ENCODE results near the gene CFAP54. TPM values are rescaled to one million over a fixed set of nuclear protein-coding genes. Genes with fewer than 3 reads are reported as not detected.

Gene CFAP54
- total RNA-seq, 1 experiment from 2014 or later, result 0.09 TPM

DNA sequence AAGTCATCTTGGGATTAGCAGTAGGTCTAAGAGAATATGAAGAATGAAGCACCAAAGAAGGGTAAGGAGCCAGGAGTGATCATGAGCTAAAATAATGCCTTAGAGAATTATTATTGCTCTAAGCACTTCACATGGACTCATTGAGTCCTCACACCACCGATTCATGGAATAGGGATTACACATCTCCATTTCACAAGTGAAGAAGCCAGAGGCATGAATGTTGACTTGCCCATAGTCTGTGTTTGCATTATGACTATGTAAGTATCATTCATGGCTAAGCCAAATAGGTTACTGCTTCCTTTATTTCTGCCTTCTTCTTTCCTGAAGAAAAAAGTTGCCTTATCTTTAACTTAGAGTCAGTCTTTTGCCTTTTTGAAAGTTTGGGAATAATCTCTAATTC lies 318.4 kb downstream of the CFAP54 start (continued):
- TF ChIP-seq, protein P1, sequence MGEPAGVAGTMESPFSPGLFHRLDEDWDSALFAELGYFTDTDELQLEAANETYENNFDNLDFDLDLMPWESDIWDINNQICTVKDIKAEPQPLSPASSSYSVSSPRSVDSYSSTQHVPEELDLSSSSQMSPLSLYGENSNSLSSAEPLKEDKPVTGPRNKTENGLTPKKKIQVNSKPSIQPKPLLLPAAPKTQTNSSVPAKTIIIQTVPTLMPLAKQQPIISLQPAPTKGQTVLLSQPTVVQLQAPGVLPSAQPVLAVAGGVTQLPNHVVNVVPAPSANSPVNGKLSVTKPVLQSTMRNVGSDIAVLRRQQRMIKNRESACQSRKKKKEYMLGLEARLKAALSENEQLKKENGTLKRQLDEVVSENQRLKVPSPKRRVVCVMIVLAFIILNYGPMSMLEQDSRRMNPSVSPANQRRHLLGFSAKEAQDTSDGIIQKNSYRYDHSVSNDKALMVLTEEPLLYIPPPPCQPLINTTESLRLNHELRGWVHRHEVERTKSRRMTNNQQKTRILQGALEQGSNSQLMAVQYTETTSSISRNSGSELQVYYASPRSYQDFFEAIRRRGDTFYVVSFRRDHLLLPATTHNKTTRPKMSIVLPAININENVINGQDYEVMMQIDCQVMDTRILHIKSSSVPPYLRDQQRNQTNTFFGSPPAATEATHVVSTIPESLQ (CRISPR knock-in tag; IDR thresholded peaks at IDR 0.05), result no peak
- TF ChIP-seq FOXJ3 (CRISPR knock-in tag; IDR thresholded peaks at IDR 0.05; ENCODE audit: borderline replicate concordance) (no peak), SMAD4 (CRISPR knock-in tag; IDR thresholded peaks at IDR 0.05) (no peak), GRHL2 (CRISPR knock-in tag; IDR thresholded peaks at IDR 0.05; ENCODE audit: insufficient replicate concordance, severe bottlenecking) (no peak), PRRX2 (CRISPR knock-in tag; IDR thresholded peaks at IDR 0.05) (no peak), ERG (CRISPR knock-in tag; IDR thresholded peaks at IDR 0.05) (no peak), ZBTB43 (CRISPR knock-in tag; IDR thresholded peaks at IDR 0.05) (no peak), HMGA2 (CRISPR knock-in tag; IDR thresholded peaks at IDR 0.05) (no peak), RORB (CRISPR knock-in tag; IDR thresholded peaks at IDR 0.05) (no peak)
- TF ChIP-seq, protein P2, sequence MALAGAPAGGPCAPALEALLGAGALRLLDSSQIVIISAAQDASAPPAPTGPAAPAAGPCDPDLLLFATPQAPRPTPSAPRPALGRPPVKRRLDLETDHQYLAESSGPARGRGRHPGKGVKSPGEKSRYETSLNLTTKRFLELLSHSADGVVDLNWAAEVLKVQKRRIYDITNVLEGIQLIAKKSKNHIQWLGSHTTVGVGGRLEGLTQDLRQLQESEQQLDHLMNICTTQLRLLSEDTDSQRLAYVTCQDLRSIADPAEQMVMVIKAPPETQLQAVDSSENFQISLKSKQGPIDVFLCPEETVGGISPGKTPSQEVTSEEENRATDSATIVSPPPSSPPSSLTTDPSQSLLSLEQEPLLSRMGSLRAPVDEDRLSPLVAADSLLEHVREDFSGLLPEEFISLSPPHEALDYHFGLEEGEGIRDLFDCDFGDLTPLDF (CRISPR knock-in tag; IDR thresholded peaks at IDR 0.05), result no peak
- TF ChIP-seq, protein P3, sequence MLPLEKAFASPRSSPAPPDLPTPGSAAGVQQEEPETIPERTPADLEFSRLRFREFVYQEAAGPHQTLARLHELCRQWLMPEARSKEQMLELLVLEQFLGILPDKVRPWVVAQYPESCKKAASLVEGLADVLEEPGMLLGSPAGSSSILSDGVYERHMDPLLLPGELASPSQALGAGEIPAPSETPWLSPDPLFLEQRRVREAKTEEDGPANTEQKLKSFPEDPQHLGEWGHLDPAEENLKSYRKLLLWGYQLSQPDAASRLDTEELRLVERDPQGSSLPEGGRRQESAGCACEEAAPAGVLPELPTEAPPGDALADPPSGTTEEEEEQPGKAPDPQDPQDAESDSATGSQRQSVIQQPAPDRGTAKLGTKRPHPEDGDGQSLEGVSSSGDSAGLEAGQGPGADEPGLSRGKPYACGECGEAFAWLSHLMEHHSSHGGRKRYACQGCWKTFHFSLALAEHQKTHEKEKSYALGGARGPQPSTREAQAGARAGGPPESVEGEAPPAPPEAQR (CRISPR knock-in tag; IDR thresholded peaks at IDR 0.05), result no peak

- ChIA-PET POLR2A (no interaction called here), CTCF (no interaction called here)
- Mint-ChIP-seq H3K27me3 (ENCODE audit: low read depth) (no peaks in the 10 kb centered on the region), H3K36me3 (peaks cover 5% of the 10 kb centered on the region; the same call in 1 of the 2 replicates), H3K4me1 (peaks cover 7% of the 10 kb centered on the region), H3K4me3 (no peak overlapping the region), H3K9me3 (peaks cover 19% of the 10 kb centered on the region), H3K27ac (no peak overlapping the region)
- ATAC-seq, result no peak
- TF ChIP-seq ZNF263 (CRISPR knock-in tag; IDR thresholded peaks at IDR 0.05; ENCODE audit: low read depth) (no peak), ARID4B (CRISPR knock-in tag; IDR thresholded peaks at IDR 0.05; ENCODE audit: borderline replicate concordance) (no peak), ZNF232 (CRISPR knock-in tag; IDR thresholded peaks at IDR 0.05) (no peak)
- DNase-seq (ENCODE audit: low spot score), result no peak
Observed at GRCh38 chr12:96808587-96808986, 319.2 kb downstream of the CFAP54 start.
